ENCODE measurements around the gene ALAD. TPM values are rescaled to one million over a fixed set of nuclear protein-coding genes. Genes with fewer than 3 reads are reported as not detected.
"Not testable (repeated sequence)": the region's sequence is repeated elsewhere in the genome, so short reads cannot be mapped to it uniquely, and the experiment has no call there.

The ALAD gene
- 11.3 TPM for total RNA-seq
- polyA plus RNA-seq (ENCODE audit: insufficient read depth in 1 of 8, insufficient read length in 8 of 8, low replicate concordance in 1 of 8) = 10 to 100 TPM; 20.0 to 26.3 (median 21.6) TPM
- long read RNA-seq, donor 1, partial matches to known transcripts = 0 of 1 reads
- long read RNA-seq, donor 1, other reads (novel, unspliced or antisense) = 0 of 1 reads
- long read RNA-seq, donor 2 = 0 reads
- long read RNA-seq, donor 3, partial matches to known transcripts = 0 of 3 reads
- long read RNA-seq, donor 3, other reads (novel, unspliced or antisense) = 0 of 3 reads
- long read RNA-seq, donor 4, partial matches to known transcripts = 0 of 4 reads
- long read RNA-seq, donor 4, other reads (novel, unspliced or antisense) = 0 of 4 reads
- long read RNA-seq, donor 5, transcript ALAD-201 (12 exons, 3,173 nt) = major isoform, 10 of 23 reads
- long read RNA-seq, donor 5, partial matches to known transcripts = 12 of 23 reads
- long read RNA-seq, donor 5, other reads (novel, unspliced or antisense) = 0 of 23 reads
- long read RNA-seq, donor 6, transcript ALAD-201 (12 exons, 3,173 nt) = major isoform, 5 of 6 reads
- long read RNA-seq, donor 6, partial matches to known transcripts = 0 of 6 reads
- long read RNA-seq, donor 6, other reads (novel, unspliced or antisense) = 0 of 6 reads
- long read RNA-seq, donor 7, transcript ALAD-201 (12 exons, 3,173 nt) = major isoform, 6 of 6 reads
- long read RNA-seq, donor 7, partial matches to known transcripts = 0 of 6 reads
- long read RNA-seq, donor 7, other reads (novel, unspliced or antisense) = 0 of 6 reads
- long read RNA-seq, donor 8, partial matches to known transcripts = 0 of 2 reads
- long read RNA-seq, donor 8, other reads (novel, unspliced or antisense) = 0 of 2 reads
- long read RNA-seq, donor 9 = 0 reads
- long read RNA-seq, donor 10, transcript ALAD-201 (12 exons, 3,173 nt) = major isoform, 5 of 6 reads
- long read RNA-seq, donor 10, partial matches to known transcripts = 0 of 6 reads
- long read RNA-seq, donor 10, other reads (novel, unspliced or antisense) = 0 of 6 reads
- long read RNA-seq, donor 11, partial matches to known transcripts = 0 of 1 reads
- long read RNA-seq, donor 11, other reads (novel, unspliced or antisense) = 0 of 1 reads

- peaks cover 20% of the 10 kb centered on the region for H3K4me1 ChIP-seq (ENCODE audit: control insufficient read depth, insufficient read depth, low read length)
- H3K27me3 ChIP-seq (ENCODE audit: control insufficient read depth, insufficient read depth, low read length) = no peaks in the 10 kb centered on the region
- peak within 1 kb of the TSS; percentile 78 for H3K4me3 ChIP-seq (ENCODE audit: low read length)
- DNase-seq = peak; percentile 100
- peak within 1 kb of the TSS; percentile 61 for H3K27ac ChIP-seq (ENCODE audit: low read length)
- H3K9me3 ChIP-seq (replicated peaks; ENCODE audit: control insufficient read depth, low read depth, low read length) = no peaks in the 10 kb centered on the region
- under 1% methylated on average over 47 of the region's 50 CpGs for WGBS (ENCODE audit: insufficient coverage)
- no peaks in the 10 kb centered on the region for H3K36me3 ChIP-seq (ENCODE audit: control insufficient read depth, insufficient read depth, low read length)
Observed at GRCh38 chr9:113401027-113401792, at the start of gene ALAD. Gene ALAD (minus strand): TSS chr9:113401284. CDS start chr9:113393559, 7,725 bp downstream.

DNA sequence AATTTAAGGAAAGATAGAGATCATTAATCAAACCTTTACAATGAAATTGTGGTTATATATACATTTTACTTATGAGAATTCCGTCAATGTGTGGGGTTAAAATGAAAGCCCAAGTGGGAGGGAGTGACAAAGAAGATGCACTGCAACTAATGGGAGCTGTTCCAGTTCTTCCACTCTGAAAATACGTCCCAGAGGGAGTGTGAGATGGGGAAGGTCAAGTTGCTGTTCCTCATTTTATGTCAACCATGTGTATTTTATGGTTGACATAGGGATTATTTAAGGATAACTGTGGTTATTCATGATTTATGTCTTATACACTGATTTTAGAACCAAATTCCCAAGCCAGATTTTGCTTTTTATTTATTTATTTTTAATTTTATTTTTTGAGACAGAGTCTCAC lies 48.3 kb upstream of the ALAD start:
- Histone ChIP-seq H3K4me1 (ENCODE audit: control insufficient read depth, insufficient read depth, low read length) (no peaks in the 10 kb centered on the region), H3K9me3 (replicated peaks; ENCODE audit: control insufficient read depth, low read depth, low read length) (no peaks in the 10 kb centered on the region), H3K27me3 (ENCODE audit: control insufficient read depth, insufficient read depth, low read length) (no peaks in the 10 kb centered on the region), H3K36me3 (ENCODE audit: control insufficient read depth, insufficient read depth, low read length) (no peaks in the 10 kb centered on the region), H3K27ac (ENCODE audit: low read length) (no peak overlapping the region), H3K4me3 (ENCODE audit: low read length) (no peak overlapping the region)
- DNase-seq = peak; percentile 46
- WGBS (ENCODE audit: insufficient coverage) = no CpG with 5 or more reads among the region's 2 CpGs

DNA sequence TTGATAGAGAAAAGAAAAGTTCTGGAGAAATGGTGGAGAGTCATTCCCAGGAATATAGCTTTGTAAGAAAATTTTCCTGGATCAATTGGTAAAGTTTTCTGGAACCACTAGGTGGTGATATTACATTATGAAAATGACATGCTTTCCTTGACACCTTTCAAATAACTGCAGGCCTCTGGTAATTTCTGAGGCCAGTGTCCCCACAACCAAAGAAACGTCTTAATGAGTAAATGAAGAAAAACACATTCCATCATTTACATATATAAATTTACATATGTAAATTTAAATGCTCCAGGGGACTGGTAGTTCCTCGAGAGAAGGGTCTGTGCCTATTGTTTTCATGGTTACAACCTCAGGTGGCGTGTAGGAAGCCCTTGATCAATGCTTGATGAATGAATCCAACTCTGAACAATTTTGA lies 45.2 kb upstream of the ALAD start:
- peak; percentile 66 for DNase-seq
- Histone ChIP-seq H3K27me3 (ENCODE audit: control insufficient read depth, insufficient read depth, low read length) (no peaks in the 10 kb centered on the region), H3K9me3 (replicated peaks; ENCODE audit: control insufficient read depth, low read depth, low read length) (no peaks in the 10 kb centered on the region), H3K36me3 (ENCODE audit: control insufficient read depth, insufficient read depth, low read length) (no peaks in the 10 kb centered on the region), H3K4me3 (ENCODE audit: low read length) (no peak overlapping the region), H3K27ac (ENCODE audit: low read length) (no peak overlapping the region), H3K4me1 (ENCODE audit: control insufficient read depth, insufficient read depth, low read length) (no peaks in the 10 kb centered on the region)
- 88% methylated on average over 2 of the region's 3 CpGs for WGBS (ENCODE audit: insufficient coverage)

- WGBS (ENCODE audit: insufficient coverage) = no CpG with 5 or more reads among the region's 2 CpGs
- no peaks in the 10 kb centered on the region for H3K4me1 ChIP-seq (ENCODE audit: control insufficient read depth, insufficient read depth, low read length)
- no peak for DNase-seq
Observed at GRCh38 chr9:113444736-113445135, 43.7 kb upstream of the ALAD start.

GRCh38 chr9:113437716-113438115 lies 36.6 kb upstream of the ALAD start:
- H3K27me3 ChIP-seq (ENCODE audit: control insufficient read depth, insufficient read depth, low read length); H3K4me1 ChIP-seq (ENCODE audit: control insufficient read depth, insufficient read depth, low read length); H3K4me3 ChIP-seq (ENCODE audit: low read length); DNase-seq; H3K36me3 ChIP-seq (ENCODE audit: control insufficient read depth, insufficient read depth, low read length); H3K9me3 ChIP-seq (replicated peaks; ENCODE audit: control insufficient read depth, low read depth, low read length); H3K27ac ChIP-seq (ENCODE audit: low read length): not testable (repeated sequence)
- no CpG with 5 or more reads among the region's 1 CpG for WGBS (ENCODE audit: insufficient coverage)

More at GRCh38 chr9:113444736-113445135, 43.7 kb upstream of the ALAD start:
- Histone ChIP-seq H3K9me3 (replicated peaks; ENCODE audit: control insufficient read depth, low read depth, low read length) (no peaks in the 10 kb centered on the region), H3K4me3 (ENCODE audit: low read length) (no peak overlapping the region), H3K27me3 (ENCODE audit: control insufficient read depth, insufficient read depth, low read length) (no peaks in the 10 kb centered on the region), H3K36me3 (ENCODE audit: control insufficient read depth, insufficient read depth, low read length) (no peaks in the 10 kb centered on the region), H3K27ac (ENCODE audit: low read length) (no peak overlapping the region)

DNA sequence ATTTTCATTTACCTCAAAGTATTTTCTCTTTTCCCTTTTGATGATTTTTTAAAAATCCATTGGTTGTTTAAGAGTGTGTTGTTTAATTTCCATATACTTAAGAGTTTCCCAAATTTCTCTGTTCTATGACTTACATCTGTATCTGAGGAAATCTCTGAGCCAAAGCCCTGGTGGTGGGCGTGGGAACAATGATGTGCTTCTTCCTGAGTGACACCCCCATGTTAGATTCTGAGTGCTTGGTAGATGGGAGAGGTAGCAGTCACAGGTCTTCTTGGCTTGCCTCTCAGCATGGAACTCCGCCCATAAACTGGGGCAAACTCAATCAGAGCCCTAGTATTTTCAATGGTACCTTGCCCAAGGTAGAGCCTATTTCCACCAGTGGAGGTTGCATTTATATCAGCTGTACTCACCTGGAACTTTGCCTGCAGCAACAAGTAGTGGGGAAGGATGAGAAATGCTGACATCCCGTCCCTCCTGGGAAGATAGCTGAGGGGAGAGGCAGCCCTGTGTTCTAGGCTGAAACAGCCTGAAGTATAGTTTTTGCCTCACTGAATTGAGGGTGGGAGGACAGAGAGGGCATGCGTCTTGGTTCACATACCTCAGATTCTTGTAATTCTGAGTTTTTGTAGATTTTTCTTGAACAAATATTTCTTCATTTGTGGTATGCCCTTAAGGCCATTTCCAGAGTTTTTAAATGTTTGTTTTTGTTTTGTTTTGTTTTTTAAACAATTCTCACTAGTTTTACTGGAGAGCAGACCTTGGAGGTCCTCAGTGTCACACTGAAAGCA lies 35.8 kb upstream of the ALAD start:
- Histone ChIP-seq H3K27ac (ENCODE audit: low read length) (no peak overlapping the region), H3K9me3 (replicated peaks; ENCODE audit: control insufficient read depth, low read depth, low read length) (no peaks in the 10 kb centered on the region), H3K4me1 (ENCODE audit: control insufficient read depth, insufficient read depth, low read length) (no peaks in the 10 kb centered on the region), H3K27me3 (ENCODE audit: control insufficient read depth, insufficient read depth, low read length) (no peaks in the 10 kb centered on the region), H3K36me3 (ENCODE audit: control insufficient read depth, insufficient read depth, low read length) (no peaks in the 10 kb centered on the region), H3K4me3 (ENCODE audit: low read length) (no peak overlapping the region)
- DNase-seq = no peak
- no CpG with 5 or more reads among the region's 4 CpGs for WGBS (ENCODE audit: insufficient coverage)

GRCh38 chr9:113431191-113431590 lies 30.1 kb upstream of the ALAD start:
- H3K9me3 ChIP-seq (replicated peaks; ENCODE audit: control insufficient read depth, low read depth, low read length) = no peaks in the 10 kb centered on the region
- DNase-seq = no peak
- no peaks in the 10 kb centered on the region for H3K4me1 ChIP-seq (ENCODE audit: control insufficient read depth, insufficient read depth, low read length)
- no peaks in the 10 kb centered on the region for H3K36me3 ChIP-seq (ENCODE audit: control insufficient read depth, insufficient read depth, low read length)
- H3K4me3 ChIP-seq (ENCODE audit: low read length) = no peak overlapping the region
- H3K27me3 ChIP-seq (ENCODE audit: control insufficient read depth, insufficient read depth, low read length) = no peaks in the 10 kb centered on the region
- H3K27ac ChIP-seq (ENCODE audit: low read length) = no peak overlapping the region

GRCh38 chr9:113428062-113428615 lies 27.1 kb upstream of the ALAD start:
- DNase-seq = peak; percentile 77
- H3K4me1 ChIP-seq (ENCODE audit: control insufficient read depth, insufficient read depth, low read length) = no peaks in the 10 kb centered on the region
- WGBS (ENCODE audit: insufficient coverage) = no CpG with 5 or more reads among the region's 1 CpG
- no peaks in the 10 kb centered on the region for H3K9me3 ChIP-seq (replicated peaks; ENCODE audit: control insufficient read depth, low read depth, low read length)
- no peak overlapping the region for H3K4me3 ChIP-seq (ENCODE audit: low read length)
- H3K27ac ChIP-seq (ENCODE audit: low read length) = no peak overlapping the region
- no peaks in the 10 kb centered on the region for H3K27me3 ChIP-seq (ENCODE audit: control insufficient read depth, insufficient read depth, low read length)
- H3K36me3 ChIP-seq (ENCODE audit: control insufficient read depth, insufficient read depth, low read length) = no peaks in the 10 kb centered on the region

- DNase-seq = no peak
- Histone ChIP-seq H3K27ac (ENCODE audit: low read length) (no peak overlapping the region), H3K4me3 (ENCODE audit: low read length) (no peak overlapping the region), H3K27me3 (ENCODE audit: control insufficient read depth, insufficient read depth, low read length) (no peaks in the 10 kb centered on the region), H3K4me1 (ENCODE audit: control insufficient read depth, insufficient read depth, low read length) (no peaks in the 10 kb centered on the region), H3K9me3 (replicated peaks; ENCODE audit: control insufficient read depth, low read depth, low read length) (no peaks in the 10 kb centered on the region), H3K36me3 (ENCODE audit: control insufficient read depth, insufficient read depth, low read length) (no peaks in the 10 kb centered on the region)
- WGBS (ENCODE audit: insufficient coverage) = 100% methylated on average over 1 of the region's 2 CpGs
Observed at GRCh38 chr9:113427629-113428028, 26.5 kb upstream of the ALAD start.
